ENCODE measurements around the gene WDR54. TPM values are rescaled to one million over a fixed set of nuclear protein-coding genes. Genes with fewer than 3 reads are reported as not detected.

WDR54 gene
- total RNA-seq, 1 experiment from 2014 or later, result 54.9 TPM

DNA sequence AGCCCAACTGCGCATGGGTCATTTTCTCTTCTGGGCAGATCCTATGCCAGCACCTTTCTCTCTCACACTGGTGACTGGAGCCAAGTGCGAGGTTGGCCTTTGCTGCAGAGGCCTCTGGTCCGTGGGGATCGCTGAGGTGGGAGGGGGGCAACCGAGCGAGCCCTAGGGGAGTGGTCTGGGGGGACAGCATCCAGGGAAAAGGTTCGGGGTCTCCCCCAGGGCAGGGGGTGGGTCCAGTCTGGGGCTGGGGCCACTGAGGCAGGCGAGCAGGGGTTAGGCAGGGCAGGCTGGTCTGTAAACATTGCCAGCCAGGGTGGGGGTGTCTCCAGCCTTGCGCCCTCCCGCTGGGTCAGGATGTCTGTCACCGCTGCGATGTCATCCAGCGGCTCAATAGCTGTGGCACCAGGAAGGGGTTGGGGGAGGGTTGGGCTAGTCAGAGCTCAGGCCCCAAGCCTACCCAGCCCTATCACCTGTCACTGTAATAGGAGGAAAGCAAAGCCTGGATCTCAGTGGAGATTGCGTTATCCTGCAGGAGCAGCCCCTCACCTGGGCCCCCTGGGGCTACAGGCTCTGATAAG, 4.7 kb downstream of the WDR54 start:
- BruUV-seq (replicated peaks), result no TSS peak
- peaks cover 31 to 52% of the 10 kb centered on the region in 2 experiments for H3K36me3 ChIP-seq (ENCODE audit: control insufficient read depth in 1 of 2, insufficient read depth in 2 of 2, low read length in 2 of 2)
- H2AFZ ChIP-seq (ENCODE audit: low read depth, low read length, poor library complexity, severe bottlenecking), result no peak overlapping the region
- CTCF ChIA-PET, result no interaction called here
- H4K20me1 ChIP-seq (ENCODE audit: insufficient read depth), result no peaks in the 10 kb centered on the region
- H3K9me3 ChIP-seq (ENCODE audit: control insufficient read depth in 1 of 2, insufficient read depth in 1 of 2, low read depth in 1 of 2, low read length in 2 of 2), result no peaks in the 10 kb centered on the region
- H3K27ac ChIP-seq (ENCODE audit: low read depth, low read length), result no peak overlapping the region
- H3K9ac ChIP-seq (ENCODE audit: low read length), result no peak overlapping the region
- H3K9me2 ChIP-seq (ENCODE audit: insufficient read depth), result no peaks in the 10 kb centered on the region
- RAD21 ChIA-PET (ENCODE audit: low non-redundant PET in 1 of 2, low total read pairs in 2 of 2, uncharacterized antibody in 2 of 2, unreplicated experiment in 2 of 2), result no interaction called here
- TF ChIP-seq SIN3A (IDR thresholded peaks at IDR 0.05; ENCODE audit: low read depth) (0 out of 2 replicates have a peak, but pooled peaks have one; percentile 5), EZH2 (IDR thresholded peaks at IDR 0.05) (no peak)
- ATAC-seq, result no peak
- POLR2A ChIA-PET, result no interaction called here
- no peak overlapping the region for H3K4me2 ChIP-seq (ENCODE audit: low read length)
- intact Hi-C loops (cut with micrococcal nuclease), result no loop called here
- DNase-seq (ENCODE audit: low read depth, low spot score), result no peak
- H3K4me1 ChIP-seq (ENCODE audit: control insufficient read depth in 1 of 2, insufficient read depth in 2 of 2, low read length in 2 of 2), result peaks cover 0 to 26% of the 10 kb centered on the region in 2 experiments; a peak in 2 of 4 replicates
- H3K27me3 ChIP-seq (ENCODE audit: insufficient read depth, low read length), result no peaks in the 10 kb centered on the region
- H3K4me3 ChIP-seq (replicated peaks in 1 of 2; ENCODE audit: low read depth in 1 of 2, low read length in 2 of 2), result no peak overlapping the region
- peaks cover under 1% of the 10 kb centered on the region; the same call in 1 of the 2 replicates for H3K79me2 ChIP-seq (ENCODE audit: insufficient read depth, low read length)

DNA sequence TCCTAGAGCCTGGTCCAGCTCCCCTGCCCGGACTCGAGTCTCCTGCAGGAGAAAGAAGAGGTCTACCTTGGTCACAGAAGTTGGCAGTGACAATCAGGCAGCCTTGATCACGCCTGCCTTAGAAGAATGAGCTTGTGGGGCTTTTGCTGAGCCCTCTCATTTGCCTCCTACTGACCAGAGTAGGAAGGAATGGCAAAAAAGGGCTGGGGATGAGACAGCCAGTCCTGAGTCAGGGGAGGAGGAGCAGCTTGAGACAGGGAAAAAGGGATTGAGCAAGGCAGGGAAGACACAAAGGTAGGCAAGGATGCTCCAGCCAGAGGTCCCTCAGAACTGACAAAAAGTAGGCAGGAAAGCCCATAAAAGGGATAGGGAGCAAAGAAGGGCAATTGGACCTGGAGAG, 6.0 kb downstream of the WDR54 start:
- Histone ChIP-seq H3K9me2 (ENCODE audit: insufficient read depth) (no peaks in the 10 kb centered on the region), H3K27ac (ENCODE audit: low read depth, low read length) (no peak overlapping the region), H3K9me3 (ENCODE audit: control insufficient read depth in 1 of 2, insufficient read depth in 1 of 2, low read depth in 1 of 2, low read length in 2 of 2) (no peaks in the 10 kb centered on the region), H3K79me2 (ENCODE audit: insufficient read depth, low read length) (peaks cover 13% of the 10 kb centered on the region), H3K4me2 (ENCODE audit: low read length) (no peak overlapping the region), H3K27me3 (ENCODE audit: insufficient read depth, low read length) (no peaks in the 10 kb centered on the region), H3K36me3 (ENCODE audit: control insufficient read depth in 1 of 2, insufficient read depth in 2 of 2, low read length in 2 of 2) (peaks cover 43 to 59% of the 10 kb centered on the region in 2 experiments), H2AFZ (ENCODE audit: low read depth, low read length, poor library complexity, severe bottlenecking) (no peak overlapping the region), H4K20me1 (ENCODE audit: insufficient read depth) (no peaks in the 10 kb centered on the region), H3K4me3 (replicated peaks in 1 of 2; ENCODE audit: low read depth in 1 of 2, low read length in 2 of 2) (no peak overlapping the region), H3K4me1 (ENCODE audit: control insufficient read depth in 1 of 2, insufficient read depth in 2 of 2, low read length in 2 of 2) (peaks cover 0 to 15% of the 10 kb centered on the region in 2 experiments; a peak in 2 of 4 replicates), H3K9ac (ENCODE audit: low read length) (no peak overlapping the region)
- ChIA-PET POLR2A (interaction anchor here (1.6 kb wide), 1 partner anchor 13 kb away, joined by 3 read pairs; no protein-coding TSS in a partner anchor), RAD21 (ENCODE audit: low non-redundant PET in 1 of 2, low total read pairs in 2 of 2, uncharacterized antibody in 2 of 2, unreplicated experiment in 2 of 2) (no interaction called here), CTCF (no interaction called here)
- ATAC-seq, result no peak
- intact Hi-C loops (cut with micrococcal nuclease), result no loop called here
- BruUV-seq (replicated peaks), result no TSS peak
- no peak for DNase-seq (ENCODE audit: low read depth, low spot score)
- TF ChIP-seq EZH2 (IDR thresholded peaks at IDR 0.05) (no peak), EGR1 (IDR thresholded peaks at IDR 0.05; ENCODE audit: low read depth) (no peak), ZNF274 (IDR thresholded peaks at IDR 0.05; ENCODE audit: low read depth, low read length) (no peak), ZFX (IDR thresholded peaks at IDR 0.05) (no peak), RAD21 (IDR thresholded peaks at IDR 0.05; ENCODE audit: low read depth) (no peak), CBX3 (IDR thresholded peaks at IDR 0.05; ENCODE audit: low read depth) (no peak), TCF7L2 (IDR thresholded peaks at IDR 0.05; ENCODE audit: borderline replicate concordance, extremely low read depth, insufficient read depth, insufficient read length) (no peak), POLR2A (IDR thresholded peaks at IDR 0.05; ENCODE audit: borderline replicate concordance, extremely low read depth, insufficient read depth, insufficient read length) (no peak), SIN3A (IDR thresholded peaks at IDR 0.05; ENCODE audit: low read depth) (no peak), YY1 (IDR thresholded peaks at IDR 0.05; ENCODE audit: extremely low read depth, insufficient replicate concordance, low read depth, low read length) (no peak), EZH2phosphoT487 (IDR thresholded peaks at IDR 0.05; ENCODE audit: borderline replicate concordance) (no peak), CEBPB (IDR thresholded peaks at IDR 0.05; ENCODE audit: low read depth) (no peak), SRF (IDR thresholded peaks at IDR 0.05; ENCODE audit: low read depth) (no peak), FOSL1 (IDR thresholded peaks at IDR 0.05; ENCODE audit: low read depth) (no peak), JUND (IDR thresholded peaks at IDR 0.05) (no peak)
- TF ChIP-seq, protein P1, sequence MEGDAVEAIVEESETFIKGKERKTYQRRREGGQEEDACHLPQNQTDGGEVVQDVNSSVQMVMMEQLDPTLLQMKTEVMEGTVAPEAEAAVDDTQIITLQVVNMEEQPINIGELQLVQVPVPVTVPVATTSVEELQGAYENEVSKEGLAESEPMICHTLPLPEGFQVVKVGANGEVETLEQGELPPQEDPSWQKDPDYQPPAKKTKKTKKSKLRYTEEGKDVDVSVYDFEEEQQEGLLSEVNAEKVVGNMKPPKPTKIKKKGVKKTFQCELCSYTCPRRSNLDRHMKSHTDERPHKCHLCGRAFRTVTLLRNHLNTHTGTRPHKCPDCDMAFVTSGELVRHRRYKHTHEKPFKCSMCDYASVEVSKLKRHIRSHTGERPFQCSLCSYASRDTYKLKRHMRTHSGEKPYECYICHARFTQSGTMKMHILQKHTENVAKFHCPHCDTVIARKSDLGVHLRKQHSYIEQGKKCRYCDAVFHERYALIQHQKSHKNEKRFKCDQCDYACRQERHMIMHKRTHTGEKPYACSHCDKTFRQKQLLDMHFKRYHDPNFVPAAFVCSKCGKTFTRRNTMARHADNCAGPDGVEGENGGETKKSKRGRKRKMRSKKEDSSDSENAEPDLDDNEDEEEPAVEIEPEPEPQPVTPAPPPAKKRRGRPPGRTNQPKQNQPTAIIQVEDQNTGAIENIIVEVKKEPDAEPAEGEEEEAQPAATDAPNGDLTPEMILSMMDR (IDR thresholded peaks at IDR 0.05 in 2 of 3, conservative IDR thresholded peaks at IDR 0.05 in 1 of 3; ENCODE audit: borderline replicate concordance in 1 of 3, insufficient read depth in 1 of 3, low read depth in 2 of 3, low read length in 2 of 3), result no peak
- TF ChIP-seq, protein P2, sequence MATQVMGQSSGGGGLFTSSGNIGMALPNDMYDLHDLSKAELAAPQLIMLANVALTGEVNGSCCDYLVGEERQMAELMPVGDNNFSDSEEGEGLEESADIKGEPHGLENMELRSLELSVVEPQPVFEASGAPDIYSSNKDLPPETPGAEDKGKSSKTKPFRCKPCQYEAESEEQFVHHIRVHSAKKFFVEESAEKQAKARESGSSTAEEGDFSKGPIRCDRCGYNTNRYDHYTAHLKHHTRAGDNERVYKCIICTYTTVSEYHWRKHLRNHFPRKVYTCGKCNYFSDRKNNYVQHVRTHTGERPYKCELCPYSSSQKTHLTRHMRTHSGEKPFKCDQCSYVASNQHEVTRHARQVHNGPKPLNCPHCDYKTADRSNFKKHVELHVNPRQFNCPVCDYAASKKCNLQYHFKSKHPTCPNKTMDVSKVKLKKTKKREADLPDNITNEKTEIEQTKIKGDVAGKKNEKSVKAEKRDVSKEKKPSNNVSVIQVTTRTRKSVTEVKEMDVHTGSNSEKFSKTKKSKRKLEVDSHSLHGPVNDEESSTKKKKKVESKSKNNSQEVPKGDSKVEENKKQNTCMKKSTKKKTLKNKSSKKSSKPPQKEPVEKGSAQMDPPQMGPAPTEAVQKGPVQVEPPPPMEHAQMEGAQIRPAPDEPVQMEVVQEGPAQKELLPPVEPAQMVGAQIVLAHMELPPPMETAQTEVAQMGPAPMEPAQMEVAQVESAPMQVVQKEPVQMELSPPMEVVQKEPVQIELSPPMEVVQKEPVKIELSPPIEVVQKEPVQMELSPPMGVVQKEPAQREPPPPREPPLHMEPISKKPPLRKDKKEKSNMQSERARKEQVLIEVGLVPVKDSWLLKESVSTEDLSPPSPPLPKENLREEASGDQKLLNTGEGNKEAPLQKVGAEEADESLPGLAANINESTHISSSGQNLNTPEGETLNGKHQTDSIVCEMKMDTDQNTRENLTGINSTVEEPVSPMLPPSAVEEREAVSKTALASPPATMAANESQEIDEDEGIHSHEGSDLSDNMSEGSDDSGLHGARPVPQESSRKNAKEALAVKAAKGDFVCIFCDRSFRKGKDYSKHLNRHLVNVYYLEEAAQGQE (IDR thresholded peaks at IDR 0.05; ENCODE audit: low read depth), result no peak

Measured in HCT116 (cell line).